ENCODE measurements around the gene DDX49.
"Not testable (repeated sequence)": the region's sequence is repeated elsewhere in the genome, so short reads cannot be mapped to it uniquely, and the experiment has no call there.

The DDX49 gene

GRCh38 chr19:18913466-18913865, 6.0 kb upstream of the DDX49 start:
- no peak for TF ChIP-seq CTCF (IDR thresholded peaks at IDR 0.05; ENCODE audit: control extremely low read depth, extremely low read depth, low read depth, missing control alignments)
- POLR2A ChIA-PET, result no interaction called here
- CTCF ChIA-PET, result interaction anchor here (1.0 kb wide), 1 partner anchor 324 kb away, joined by 3 read pairs; no protein-coding TSS in a partner anchor
- DNase-seq (ENCODE audit: extremely low spot score), result no peak

DNA sequence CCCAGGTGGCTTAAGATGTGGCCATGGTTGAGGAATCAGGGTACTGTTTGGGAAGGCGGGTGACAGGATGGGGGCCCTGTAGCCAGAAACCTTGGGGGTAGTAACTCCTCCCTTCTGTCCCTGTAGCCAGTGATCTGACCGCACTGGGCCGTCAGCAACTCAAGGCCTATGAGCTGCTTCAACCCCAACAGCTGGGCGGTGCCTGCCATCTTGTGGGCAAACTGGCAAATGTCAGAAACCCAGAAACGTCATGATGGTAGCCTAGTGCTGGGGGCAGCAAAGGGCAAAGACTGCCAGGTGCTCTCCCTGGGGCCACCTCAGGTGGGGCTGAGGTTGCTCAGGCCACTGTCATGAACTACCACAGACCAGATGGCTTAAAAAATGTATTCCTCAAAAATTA, 3.9 kb upstream of the DDX49 start:
- TF ChIP-seq CTCF (IDR thresholded peaks at IDR 0.05; ENCODE audit: control extremely low read depth, extremely low read depth, low read depth, missing control alignments), result no peak
- ChIA-PET POLR2A (interaction anchor here (0.6 kb wide), 1 partner anchor 20 kb away, joined by 3 read pairs; no protein-coding TSS in a partner anchor), CTCF (no interaction called here)
- no peak for DNase-seq (ENCODE audit: extremely low spot score)

DNA sequence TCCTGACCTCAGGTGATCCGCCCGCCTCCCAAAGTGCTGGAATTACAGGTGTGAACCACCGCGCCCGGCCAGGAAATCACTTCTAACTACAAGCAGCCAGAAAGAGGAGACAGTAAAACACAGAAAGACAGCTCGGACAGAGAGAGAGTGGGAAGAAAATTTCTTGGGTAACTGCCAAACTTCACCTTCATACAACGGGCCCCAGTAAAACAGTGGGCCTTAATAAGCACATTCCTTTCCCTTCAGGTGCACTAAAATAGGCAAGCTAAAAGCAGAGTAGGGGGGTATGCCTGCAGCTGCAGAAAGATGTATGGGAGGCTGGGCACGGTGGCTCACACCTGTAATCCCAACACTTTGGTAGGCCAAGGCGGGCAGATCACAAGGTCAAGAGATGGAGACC, 1.9 kb upstream of the DDX49 start:
- CTCF ChIA-PET; DNase-seq (ENCODE audit: extremely low spot score); POLR2A ChIA-PET: not testable (repeated sequence)

DNA sequence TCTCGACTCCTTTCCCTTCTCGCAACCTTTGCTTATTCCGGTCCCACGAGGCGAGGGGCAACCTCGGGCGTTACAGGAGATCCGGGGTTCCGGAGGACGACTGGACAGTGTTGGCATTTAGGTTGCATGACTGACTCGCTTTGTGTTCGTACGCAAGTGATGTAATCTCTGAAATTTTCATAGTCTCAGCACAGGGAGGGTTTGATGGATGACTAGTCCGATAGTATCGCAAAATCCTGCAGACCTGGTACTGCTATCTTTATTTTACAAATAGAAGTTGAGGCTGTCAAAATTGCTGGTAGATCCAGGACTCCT, 342 bp downstream of the DDX49 start:
- CTCF ChIA-PET, result interaction anchor here (1.1 to 1.8 kb wide), 4 partner anchors 9 to 469 kb away, joined by 4 to 7 read pairs (median 6); no protein-coding TSS in a partner anchor
- POLR2A ChIA-PET, result interaction anchor here (0.6 to 2.2 kb wide), 9 partner anchors 9 to 348 kb away, joined by 3 to 21 read pairs (median 4); partner anchors contain the start of gene UBA52
- no peak for DNase-seq (ENCODE audit: extremely low spot score)

GRCh38 chr19:18920400-18920799, 885 bp downstream of the DDX49 start:
- DNase-seq (ENCODE audit: extremely low spot score), result no peak
- POLR2A ChIA-PET, result no interaction called here
- CTCF ChIA-PET, result no interaction called here
- no peak for TF ChIP-seq CTCF (IDR thresholded peaks at IDR 0.05; ENCODE audit: control extremely low read depth, extremely low read depth, low read depth, missing control alignments)

More for the DNA sequence above, 342 bp downstream of the DDX49 start:
- TF ChIP-seq CTCF (IDR thresholded peaks at IDR 0.05; ENCODE audit: control extremely low read depth, extremely low read depth, low read depth, missing control alignments), result no peak

DNA sequence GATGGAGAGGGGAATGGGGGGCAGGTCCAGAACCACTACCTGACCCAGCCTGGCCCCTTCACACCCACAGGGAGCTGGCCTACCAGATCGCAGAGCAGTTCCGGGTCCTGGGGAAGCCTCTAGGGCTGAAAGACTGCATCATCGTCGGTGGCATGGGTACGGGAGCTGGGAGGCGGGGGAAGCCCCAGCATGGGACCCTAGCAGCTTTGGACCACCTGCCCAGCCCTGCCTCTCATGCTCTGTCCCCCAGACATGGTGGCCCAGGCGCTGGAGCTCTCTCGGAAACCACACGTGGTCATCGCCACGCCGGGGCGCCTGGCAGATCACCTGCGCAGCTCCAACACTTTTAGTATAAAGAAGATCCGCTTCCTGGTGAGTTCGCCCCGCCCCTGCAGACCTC, 2.1 kb downstream of the DDX49 start:
- TF ChIP-seq CTCF (IDR thresholded peaks at IDR 0.05; ENCODE audit: control extremely low read depth, extremely low read depth, low read depth, missing control alignments), result no peak
- CTCF ChIA-PET, result interaction anchor here (1.4 kb wide), 1 partner anchor 18 kb away, joined by 3 read pairs; no protein-coding TSS in a partner anchor
- POLR2A ChIA-PET, result no interaction called here
- DNase-seq (ENCODE audit: extremely low spot score), result no peak

DNA sequence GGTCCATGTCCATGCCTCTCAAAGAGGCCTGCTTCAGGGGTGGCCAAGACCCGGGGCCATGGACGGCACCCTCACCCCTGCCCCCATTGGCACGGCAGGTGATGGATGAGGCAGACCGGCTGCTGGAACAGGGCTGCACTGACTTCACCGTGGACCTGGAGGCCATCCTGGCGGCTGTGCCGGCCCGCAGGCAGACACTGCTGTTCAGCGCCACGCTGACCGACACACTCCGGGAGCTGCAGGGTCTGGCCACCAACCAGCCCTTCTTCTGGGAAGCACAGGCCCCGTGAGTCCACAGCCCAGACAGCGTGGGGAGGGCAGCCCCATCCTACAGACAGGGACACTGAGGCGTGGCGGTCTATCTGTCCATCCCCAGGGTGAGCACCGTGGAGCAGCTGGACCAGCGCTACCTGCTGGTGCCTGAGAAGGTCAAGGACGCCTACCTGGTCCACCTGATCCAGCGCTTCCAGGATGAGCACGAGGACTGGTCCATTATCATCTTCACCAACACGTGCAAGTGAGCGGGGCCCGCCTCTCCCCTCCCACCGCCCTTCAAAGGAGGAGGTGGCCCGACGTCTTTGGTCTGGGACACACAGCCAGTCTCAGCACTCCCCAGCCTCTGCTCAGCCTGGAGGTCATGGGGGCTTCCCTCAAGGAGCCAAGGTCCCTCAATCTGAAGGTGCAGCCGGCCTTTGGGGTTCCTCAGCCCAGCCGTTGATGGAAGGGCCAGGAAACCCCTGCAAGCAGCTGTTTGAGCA, 2.9 kb downstream of the DDX49 start:
- ChIA-PET POLR2A (no interaction called here), CTCF (interaction anchor here (1.4 kb wide), 1 partner anchor 18 kb away, joined by 3 read pairs; no protein-coding TSS in a partner anchor)
- TF ChIP-seq CTCF (IDR thresholded peaks at IDR 0.05; ENCODE audit: control extremely low read depth, extremely low read depth, low read depth, missing control alignments), result no peak
- DNase-seq (ENCODE audit: extremely low spot score), result no peak
